GM12873 (cell line): ENCODE measurements around the gene ACO2.

ENCODE experiments used
- TF ChIP-seq, protein P1 (sequence below): IDR thresholded peaks from 2 replicates; pipeline ENCODE4 v1.5.1; 2012; ENCODE audit warnings: low read depth, mild to moderate bottlenecking, moderate library complexity, low read length, control low read depth; ENCODE audit not compliant: insufficient read depth; ENCODE audit errors: missing control alignments

Gene ACO2

DNA sequence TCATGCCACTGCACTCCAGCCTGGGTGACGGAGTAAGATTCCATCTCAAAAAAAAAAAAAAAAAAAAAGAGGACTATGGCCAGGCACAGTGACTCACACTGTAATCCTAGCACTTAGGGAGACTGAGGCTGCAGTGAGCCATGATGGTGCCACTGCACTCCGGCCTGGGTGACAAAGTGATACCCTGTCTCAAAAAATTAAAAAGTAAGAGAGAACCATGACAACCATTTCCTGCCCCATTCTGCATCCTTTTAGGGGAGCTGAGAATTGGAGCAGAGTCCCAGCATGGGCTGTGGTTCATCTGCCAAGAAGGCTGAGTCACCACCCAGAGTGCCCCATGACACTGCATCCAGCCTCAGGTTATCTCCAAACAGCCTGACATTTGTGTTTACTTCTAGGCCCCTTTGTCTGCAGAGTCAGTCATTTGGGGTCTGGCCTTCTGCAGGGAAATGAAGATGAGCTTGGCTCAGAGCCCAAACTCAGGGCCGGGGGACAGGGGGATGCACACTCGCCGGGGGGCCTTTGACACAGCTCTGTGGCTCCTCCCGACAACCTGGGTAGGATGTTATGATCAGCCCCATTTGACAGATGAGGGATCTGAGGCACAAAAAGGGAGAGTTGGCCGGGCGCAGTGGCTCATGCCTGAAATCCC lies 96.6 kb downstream of the ACO2 start:
- TF ChIP-seq, protein P1, sequence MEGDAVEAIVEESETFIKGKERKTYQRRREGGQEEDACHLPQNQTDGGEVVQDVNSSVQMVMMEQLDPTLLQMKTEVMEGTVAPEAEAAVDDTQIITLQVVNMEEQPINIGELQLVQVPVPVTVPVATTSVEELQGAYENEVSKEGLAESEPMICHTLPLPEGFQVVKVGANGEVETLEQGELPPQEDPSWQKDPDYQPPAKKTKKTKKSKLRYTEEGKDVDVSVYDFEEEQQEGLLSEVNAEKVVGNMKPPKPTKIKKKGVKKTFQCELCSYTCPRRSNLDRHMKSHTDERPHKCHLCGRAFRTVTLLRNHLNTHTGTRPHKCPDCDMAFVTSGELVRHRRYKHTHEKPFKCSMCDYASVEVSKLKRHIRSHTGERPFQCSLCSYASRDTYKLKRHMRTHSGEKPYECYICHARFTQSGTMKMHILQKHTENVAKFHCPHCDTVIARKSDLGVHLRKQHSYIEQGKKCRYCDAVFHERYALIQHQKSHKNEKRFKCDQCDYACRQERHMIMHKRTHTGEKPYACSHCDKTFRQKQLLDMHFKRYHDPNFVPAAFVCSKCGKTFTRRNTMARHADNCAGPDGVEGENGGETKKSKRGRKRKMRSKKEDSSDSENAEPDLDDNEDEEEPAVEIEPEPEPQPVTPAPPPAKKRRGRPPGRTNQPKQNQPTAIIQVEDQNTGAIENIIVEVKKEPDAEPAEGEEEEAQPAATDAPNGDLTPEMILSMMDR = no peak

DNA sequence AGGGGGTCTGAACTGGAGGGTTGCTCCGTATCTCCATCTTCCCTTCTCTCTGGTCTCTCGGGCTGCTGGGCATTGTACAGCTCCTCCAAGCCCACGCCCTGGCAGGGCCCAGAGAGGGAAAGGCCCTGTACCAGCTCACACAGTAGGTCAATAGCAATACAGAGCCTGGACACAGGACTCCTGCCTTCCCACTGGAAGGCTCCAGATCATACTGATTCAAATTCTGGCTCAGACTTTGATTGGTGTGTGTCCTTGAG lies 98.5 kb downstream of the ACO2 start:
- TF ChIP-seq, protein P1 = no peak

DNA sequence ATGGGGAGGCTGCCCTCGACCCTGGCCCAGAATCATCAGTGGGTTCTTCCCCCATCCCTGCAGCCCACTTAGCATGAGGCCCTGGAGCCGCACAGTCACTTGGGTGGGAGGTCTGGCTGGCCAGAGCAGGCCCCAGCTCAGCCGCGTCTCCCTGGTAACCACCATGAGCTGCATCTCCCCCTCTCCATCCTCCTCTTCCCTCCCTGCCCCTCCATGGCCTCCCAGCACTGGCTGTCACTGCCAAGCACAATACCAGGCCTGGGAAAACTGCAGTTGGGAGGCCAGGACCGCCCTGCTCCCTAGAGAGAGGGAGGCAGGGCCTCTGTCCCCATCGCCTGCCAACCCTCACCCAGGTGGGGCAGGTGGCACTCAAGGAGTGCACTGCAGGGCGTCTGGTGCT lies 99.9 kb downstream of the ACO2 start:
- TF ChIP-seq, protein P1 = no peak

DNA sequence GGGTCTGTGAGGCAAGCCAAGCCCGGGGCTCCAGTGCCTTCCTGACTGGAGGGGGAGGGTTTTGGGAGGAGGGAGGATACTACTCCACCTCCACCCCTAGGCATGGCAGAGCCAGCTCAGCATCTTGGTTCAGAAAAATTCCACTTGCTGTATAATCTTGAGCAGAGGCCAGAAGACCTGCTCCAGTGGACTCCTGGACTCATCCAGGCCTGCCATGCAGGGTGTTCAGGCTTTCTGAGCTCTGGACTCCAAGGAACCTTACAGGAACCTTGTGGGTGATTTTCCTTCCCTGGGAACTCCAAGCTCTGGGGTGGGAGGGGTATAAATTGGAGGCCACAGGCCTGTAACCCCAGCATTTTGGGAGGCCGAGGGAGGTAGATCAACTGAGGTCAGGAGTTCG lies 101.3 kb downstream of the ACO2 start:
- TF ChIP-seq, protein P1 = no peak

DNA sequence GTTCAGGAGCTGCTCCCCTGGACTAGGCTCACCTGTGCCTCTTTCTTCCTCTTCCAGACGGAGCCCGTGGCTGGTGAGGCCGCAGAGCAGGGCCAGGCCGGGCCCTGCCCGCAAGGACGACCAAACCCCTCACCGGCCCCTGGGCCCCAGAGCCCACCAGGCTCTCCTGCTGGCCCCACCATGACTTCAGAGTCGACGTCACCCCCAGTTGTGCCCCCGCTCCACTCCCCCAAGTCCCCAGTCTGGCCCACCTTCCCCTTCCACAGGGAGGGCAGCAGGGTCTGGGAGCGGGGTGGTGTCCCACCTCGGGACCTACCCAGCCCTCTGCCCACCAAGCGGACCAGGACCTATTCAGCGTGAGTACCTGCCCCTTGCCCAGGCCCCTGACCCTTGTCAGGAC lies 102.9 kb downstream of the ACO2 start:
- TF ChIP-seq, protein P1 = no peak

DNA sequence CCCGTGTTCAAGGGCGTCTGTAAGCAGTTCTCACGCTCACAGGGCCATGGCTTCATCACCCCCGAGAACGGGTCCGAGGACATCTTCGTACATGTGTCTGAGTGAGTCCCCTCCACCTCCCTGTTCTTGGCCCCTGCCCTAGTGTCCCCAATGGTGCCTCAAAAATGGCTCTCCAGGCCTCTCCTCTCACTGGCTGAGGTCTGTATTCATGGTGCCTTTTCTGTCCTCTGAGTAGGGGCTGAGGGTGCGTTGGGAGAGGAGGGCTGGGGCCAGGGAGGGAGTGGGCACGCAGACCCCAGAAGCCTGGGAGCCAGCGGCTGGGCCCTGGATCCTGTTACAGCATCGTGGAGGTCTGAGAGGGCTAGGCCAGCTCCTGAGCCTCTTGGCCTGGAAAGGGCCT lies 104.8 kb downstream of the ACO2 start:
- TF ChIP-seq, protein P1 = no peak

DNA sequence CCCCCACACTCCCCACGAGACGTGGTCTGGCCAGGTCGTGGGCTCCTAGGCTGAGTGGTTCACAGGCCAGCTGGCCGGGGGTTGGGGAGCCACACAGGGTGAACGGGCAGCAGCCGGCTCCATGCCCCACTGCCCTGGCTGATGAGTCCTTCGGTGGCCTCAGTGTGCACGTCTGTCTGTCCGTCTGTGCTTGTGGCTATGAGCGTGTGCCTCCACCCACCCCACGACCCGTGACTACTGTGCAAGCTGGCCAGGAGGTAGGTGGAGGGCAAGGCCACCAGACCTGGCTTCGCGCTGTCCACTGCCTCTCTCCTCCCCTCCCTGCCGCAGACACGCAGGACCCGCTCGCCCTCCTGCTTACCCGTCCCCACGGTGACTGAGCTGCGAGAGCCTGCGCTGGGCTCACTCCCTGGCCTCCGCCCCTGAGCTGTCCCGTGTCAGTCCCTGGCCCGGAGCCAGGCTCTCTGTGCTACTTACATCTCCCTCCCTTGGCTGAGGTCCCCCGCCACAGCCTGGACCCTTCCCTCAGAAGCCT lies 106.0 kb downstream of the ACO2 start:
- TF ChIP-seq, protein P1 = no peak

DNA sequence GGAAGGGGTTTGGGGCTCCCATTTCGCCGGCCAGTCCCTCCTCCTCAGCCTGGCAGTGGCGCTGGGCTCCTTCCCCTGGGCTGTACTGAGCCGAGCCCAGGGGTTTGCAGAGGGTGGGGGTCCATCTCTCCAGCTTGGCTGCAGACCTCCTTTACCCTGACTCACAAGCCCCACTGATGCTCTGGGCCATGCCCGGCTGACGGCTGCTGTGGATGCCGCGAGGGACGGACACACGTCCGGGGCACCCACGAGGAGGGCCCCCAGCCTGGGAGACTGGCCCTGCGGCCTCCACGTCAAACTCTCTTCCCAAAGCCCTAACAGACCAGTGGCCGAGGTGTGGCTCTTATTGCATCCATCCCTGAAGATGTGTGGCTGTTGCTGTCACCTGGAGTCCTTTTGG lies 106.6 kb downstream of the ACO2 start:
- TF ChIP-seq, protein P1 = no peak
